CD14-positive monocyte (primary cell): ENCODE data around the gene DIRAS3. TPM values are rescaled to one million over a fixed set of nuclear protein-coding genes. Genes with fewer than 3 reads are reported as not detected.

Source experiments
- DNase-seq, 3 donors: peaks; one replicate each; pipeline ENCODE4 v3.0.0-alpha.2; 2011 to 2022
- H2AFZ ChIP-seq: 2 replicates; pipeline ENCODE4 v1.6.0; 2012; ENCODE audit warnings: mild to moderate bottlenecking, low read depth, low read length, inconsistent platforms; ENCODE audit not compliant: insufficient read depth, poor library complexity, severe bottlenecking
- H3K27ac ChIP-seq, 2 donors: 1 replicate in 1 of 2; 2 replicates in 1 of 2; pipeline ENCODE4 v1.5.1; 2012 to 2013; ENCODE audit warnings: low read length in 2 of 2, control low read depth in 1 of 2, inconsistent platforms in 1 of 2, low read depth in 1 of 2, mild to moderate bottlenecking in 1 of 2
- H3K27me3 ChIP-seq, 2 donors: one replicate each; pipeline versions ENCODE4 v1.6.0 to v1.6.1; 2011 to 2013; ENCODE audit warnings: low read length in 2 of 2; ENCODE audit not compliant: control insufficient read depth in 2 of 2, insufficient read depth in 2 of 2
- H3K36me3 ChIP-seq, 2 donors: replicated peaks in 1 of 2; 1 replicate in 1 of 2; 2 replicates in 1 of 2; pipeline versions ENCODE4 v1.5.1 to v1.6.1; 2012 to 2013; ENCODE audit warnings: low read length in 2 of 2, control low read depth in 1 of 2, inconsistent platforms in 1 of 2, mild to moderate bottlenecking in 1 of 2; ENCODE audit not compliant: insufficient read depth in 2 of 2, control insufficient read depth in 1 of 2
- H3K4me1 ChIP-seq, 2 donors: 1 replicate in 1 of 2; 2 replicates in 1 of 2; pipeline versions ENCODE4 v1.5.1 to v1.6.1; 2012 to 2013; ENCODE audit warnings: low read length in 2 of 2, control low read depth in 1 of 2, inconsistent platforms in 1 of 2, mild to moderate bottlenecking in 1 of 2, moderate library complexity in 1 of 2; ENCODE audit not compliant: insufficient read depth in 2 of 2, control insufficient read depth in 1 of 2
- H3K4me2 ChIP-seq: replicated peaks from 2 replicates; pipeline ENCODE3; 2012; ENCODE audit warnings: low read length, moderate library complexity, mild to moderate bottlenecking; ENCODE audit not compliant: poor library complexity, severe bottlenecking; ENCODE audit errors: extremely low read depth
- H3K4me3 ChIP-seq, 3 experiments: fragments of 200-600 bp in 1 of 3; sonication (generic) in 1 of 3; replicated peaks in 1 of 3; 1 replicate in 2 of 3; 2 replicates in 1 of 3; pipeline ENCODE4 v1.5.1; 2011 to 2013; ENCODE audit warnings: low read length in 3 of 3, mild to moderate bottlenecking in 3 of 3, control low read depth in 2 of 3, low read depth in 2 of 3, inconsistent platforms in 1 of 3, moderate library complexity in 1 of 3
- H3K79me2 ChIP-seq: 2 replicates; pipeline ENCODE4 v1.6.0; 2012; ENCODE audit warnings: mild to moderate bottlenecking, control low read depth, inconsistent platforms, low read length, moderate library complexity; ENCODE audit not compliant: insufficient read depth
- H3K9ac ChIP-seq: 2 replicates; pipeline ENCODE4 v1.6.0; 2017; ENCODE audit warnings: low read length, mild to moderate bottlenecking; ENCODE audit not compliant: insufficient read depth, poor library complexity, severe bottlenecking
- H3K9me3 ChIP-seq, 2 donors: replicated peaks in 1 of 2; 1 replicate in 1 of 2; 2 replicates in 1 of 2; pipeline versions ENCODE4 v1.5.1 to v1.6.1; 2012 to 2013; ENCODE audit warnings: low read length in 2 of 2, control low read depth in 1 of 2; ENCODE audit not compliant: control insufficient read depth in 1 of 2, insufficient read depth in 1 of 2
- H4K20me1 ChIP-seq: 2 replicates; pipeline ENCODE4 v1.6.0; 2012; ENCODE audit warnings: mild to moderate bottlenecking, low read length, control low read depth, moderate library complexity; ENCODE audit not compliant: insufficient read depth
- H3K27ac Mint-ChIP-seq, 7 donors: one replicate each; pipeline ENCODE4 v1.8.0; 2020; ENCODE audit warnings: mild to moderate bottlenecking in 7 of 7, mixed read lengths in 7 of 7, moderate library complexity in 6 of 7, inconsistent platforms in 2 of 7
- H3K27me3 Mint-ChIP-seq, 3 donors: one replicate each; pipeline ENCODE4 v1.8.0; 2021 to 2022; ENCODE audit warnings: low read depth in 3 of 3, mild to moderate bottlenecking in 3 of 3, mixed read lengths in 3 of 3, moderate library complexity in 3 of 3, inconsistent platforms in 1 of 3
- H3K36me3 Mint-ChIP-seq, 2 donors: one replicate each; pipeline ENCODE4 v1.8.0; 2020; ENCODE audit warnings: mixed read lengths in 2 of 2, inconsistent platforms in 1 of 2, mild to moderate bottlenecking in 1 of 2
- H3K4me1 Mint-ChIP-seq: one replicate; pipeline ENCODE4 v1.8.0; 2020; ENCODE audit warnings: mild to moderate bottlenecking, mixed read lengths
- H3K4me3 Mint-ChIP-seq, 2 donors: one replicate each; pipeline ENCODE4 v1.8.0; 2020; ENCODE audit warnings: mild to moderate bottlenecking in 2 of 2, mixed read lengths in 2 of 2, moderate library complexity in 1 of 2
- H3K9me3 Mint-ChIP-seq, 7 donors: one replicate each; pipeline ENCODE4 v1.8.0; 2020 to 2022; ENCODE audit warnings: mixed read lengths in 7 of 7, mild to moderate bottlenecking in 6 of 7, moderate library complexity in 6 of 7, inconsistent platforms in 2 of 7
- CTCF ChIP-seq: fragments of 200-600 bp; IDR thresholded peaks from one replicate; pipeline ENCODE4 v1.8.0; 2022; ENCODE audit warnings: antibody characterized with exemption, mild to moderate bottlenecking
- WGBS: methylation state at CpG from one replicate; pipeline ENCODE4 v1.1.5; 2013; ENCODE audit warnings: missing lambda C conversion rate; ENCODE audit not compliant: insufficient coverage; 5-methylcytosine and 5-hydroxymethylcytosine counted together
- intact Hi-C, 2 donors: fragments of 100-400 bp; cut with micrococcal nuclease; formaldehyde crosslinking; loops; one replicate each; pipeline versions ENCODE4 v1.15.0 to v1.15.1; 2023
- polyA plus RNA-seq, 3 donors: library from polyadenylated mRNA; depleted of rRNA in 1 of 3; unstranded in 2 of 3; stranded (reverse) in 1 of 3; fragments of 300-500 nt in 2 of 3; fragments of >200 nt in 1 of 3; fragmentation: Illumina TruSeq in 2 of 3; gene quantifications; 1 replicate in 2 of 3; 2 replicates in 1 of 3; pipeline ENCODE4 v1.2.3, GENCODE V29; 2012 to 2021

The DIRAS3 gene
- polyA plus RNA-seq, 3 donors, result 0.12 TPM; not detected in 2

GRCh38 chr1:68015369-68015768 is 35.1 kb downstream of the DIRAS3 start:
- no peak overlapping the region for H3K4me2 ChIP-seq
- Mint-ChIP-seq H3K36me3 (no peaks in the 10 kb centered on the region), H3K27ac (no peak overlapping the region), H3K4me1 (no peaks in the 10 kb centered on the region), H3K9me3 (peaks cover 0 to 5% (median 0%) of the 10 kb centered on the region in 7 donors), H3K4me3 (no peak overlapping the region), H3K27me3 (peaks cover 0 to 3% (median 0%) of the 10 kb centered on the region in 3 donors)
- no peaks in the 10 kb centered on the region for H3K9me3 ChIP-seq
- no peak overlapping the region for H2AFZ ChIP-seq
- no peaks in the 10 kb centered on the region for H3K4me1 ChIP-seq
- no peak for TF ChIP-seq CTCF
- H4K20me1 ChIP-seq, result no peaks in the 10 kb centered on the region
- no peak for DNase-seq
- no peak overlapping the region for H3K9ac ChIP-seq
- H3K36me3 ChIP-seq, result no peaks in the 10 kb centered on the region
- no peak overlapping the region for H3K27ac ChIP-seq
- 100% methylated on average over 1 of the region's 2 CpGs for WGBS
- no peaks in the 10 kb centered on the region for H3K27me3 ChIP-seq
- no peak overlapping the region for H3K4me3 ChIP-seq
- H3K79me2 ChIP-seq, result no peaks in the 10 kb centered on the region
- intact Hi-C loops, result no loop called here

- H3K9ac ChIP-seq, result no peak overlapping the region
- Mint-ChIP-seq H3K36me3 (no peaks in the 10 kb centered on the region), H3K4me1 (no peaks in the 10 kb centered on the region), H3K27me3 (peaks cover 0 to 3% (median 0%) of the 10 kb centered on the region in 3 donors), H3K9me3 (peaks cover 0 to 3% (median 0%) of the 10 kb centered on the region in 7 donors), H3K27ac (no peak overlapping the region), H3K4me3 (no peak overlapping the region)
- H3K79me2 ChIP-seq, result no peaks in the 10 kb centered on the region
- no peaks in the 10 kb centered on the region for H3K36me3 ChIP-seq
- no CpG with 5 or more reads among the region's 4 CpGs for WGBS
- H3K4me2 ChIP-seq, result no peak overlapping the region
- H3K27ac ChIP-seq, result no peak overlapping the region
- H3K4me1 ChIP-seq, result no peaks in the 10 kb centered on the region
- no peak overlapping the region for H2AFZ ChIP-seq
- no peak overlapping the region for H3K4me3 ChIP-seq
- DNase-seq, result no peak
- no peak for TF ChIP-seq CTCF
- intact Hi-C loops, result no loop called here
- no peaks in the 10 kb centered on the region for H3K9me3 ChIP-seq
- no peaks in the 10 kb centered on the region for H3K27me3 ChIP-seq
- no peaks in the 10 kb centered on the region for H4K20me1 ChIP-seq
These were observed 37.1 kb downstream of the DIRAS3 start for GRCh38 chr1:68013351-68013750.
